Limb (tissue), 2 donors: ENCODE measurements around the gene KIAA1217.

ENCODE experiments used
- DNase-seq, 2 donors: peaks; one replicate each; pipeline ENCODE4 v3.0.0-alpha.2; 2016; ENCODE audit errors: extremely low spot score in 2 of 2

KIAA1217 gene

GRCh38 chr10:24207781-24208611 is 942 bp upstream of the KIAA1217 start:
- peak in 1 of 2 donors; percentile 37 for DNase-seq

DNA sequence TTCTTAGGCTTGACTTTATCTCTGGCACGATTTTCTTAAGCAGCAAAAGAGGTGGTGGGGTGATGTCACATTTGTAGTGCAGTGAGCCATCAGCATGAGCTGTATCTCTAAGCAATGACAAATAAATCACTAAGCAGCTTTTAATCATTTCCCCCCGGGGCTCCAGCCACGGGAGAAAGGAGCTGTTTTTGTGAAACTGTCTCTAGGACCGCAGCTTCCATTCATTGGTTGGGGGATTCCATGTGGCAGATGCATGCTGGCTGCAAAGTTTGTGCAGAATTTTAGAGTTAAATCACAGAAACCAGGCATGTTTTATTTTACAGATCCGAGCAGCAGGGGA is 464 bp downstream of the KIAA1217 start:
- DNase-seq = peak in 1 of 2 donors; percentile 57

DNA sequence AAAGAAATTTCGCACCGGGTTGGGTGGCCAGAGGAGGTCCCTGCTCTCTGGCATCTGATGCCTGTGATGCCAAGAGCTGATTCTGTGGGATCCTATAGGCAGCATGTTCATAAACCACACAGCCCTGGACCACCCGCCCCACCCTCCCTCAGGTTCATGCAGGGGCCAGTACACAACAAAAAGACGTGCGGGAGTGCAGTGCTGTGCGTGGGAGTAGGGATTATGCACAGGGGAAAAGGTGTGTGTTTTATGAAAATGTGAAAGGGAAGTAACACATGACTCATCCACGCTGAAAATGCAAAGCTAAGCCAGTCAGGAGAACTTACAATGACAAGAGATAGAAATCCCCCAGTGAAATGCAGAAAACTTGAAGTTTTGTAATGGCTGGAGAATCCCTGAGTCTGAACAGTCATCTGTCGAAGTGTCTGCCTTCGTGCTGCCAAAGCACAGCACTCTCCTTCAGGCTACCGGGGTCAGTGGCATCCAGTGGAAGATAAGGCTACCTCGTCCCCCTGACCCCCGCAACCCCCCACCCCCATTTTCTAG is 1.1 kb downstream of the KIAA1217 start:
- DNase-seq = peak in 1 of 2 donors; percentile 55

DNA sequence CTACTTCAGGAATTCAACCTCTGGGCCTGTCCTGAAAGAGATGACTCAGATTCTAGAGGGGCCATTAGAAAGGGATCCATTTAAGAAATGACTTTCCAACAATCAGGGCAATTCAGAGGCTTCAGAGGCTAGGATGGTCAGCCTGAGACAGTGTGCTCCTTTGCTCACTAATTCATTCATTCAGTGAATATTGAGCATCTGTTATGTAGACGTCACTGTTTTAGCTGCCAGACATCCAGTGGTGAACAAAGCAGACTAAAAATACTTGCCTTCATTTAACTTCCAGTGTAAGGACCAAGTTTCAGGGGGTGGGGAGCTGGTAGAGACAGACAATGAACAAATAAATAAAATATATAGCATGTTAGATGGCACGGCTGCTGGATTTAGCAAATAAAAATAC is 1.6 kb downstream of the KIAA1217 start:
- no peak for DNase-seq

- no peak for DNase-seq
Observed at GRCh38 chr10:24213266-24213665, 4.3 kb downstream of the KIAA1217 start.

GRCh38 chr10:24213881-24214280 is 4.9 kb downstream of the KIAA1217 start:
- no peak for DNase-seq

GRCh38 chr10:24214762-24215161 is 5.8 kb downstream of the KIAA1217 start:
- DNase-seq = no peak

- no peak for DNase-seq
Observed at GRCh38 chr10:24215196-24215595, 6.3 kb downstream of the KIAA1217 start.

- DNase-seq = no peak
Observed at GRCh38 chr10:24215603-24216002, 6.7 kb downstream of the KIAA1217 start.

GRCh38 chr10:24219963-24220362 is 11.0 kb downstream of the KIAA1217 start:
- DNase-seq = no peak

- no peak for DNase-seq
Observed at GRCh38 chr10:24223341-24223740, 14.4 kb downstream of the KIAA1217 start.

DNA sequence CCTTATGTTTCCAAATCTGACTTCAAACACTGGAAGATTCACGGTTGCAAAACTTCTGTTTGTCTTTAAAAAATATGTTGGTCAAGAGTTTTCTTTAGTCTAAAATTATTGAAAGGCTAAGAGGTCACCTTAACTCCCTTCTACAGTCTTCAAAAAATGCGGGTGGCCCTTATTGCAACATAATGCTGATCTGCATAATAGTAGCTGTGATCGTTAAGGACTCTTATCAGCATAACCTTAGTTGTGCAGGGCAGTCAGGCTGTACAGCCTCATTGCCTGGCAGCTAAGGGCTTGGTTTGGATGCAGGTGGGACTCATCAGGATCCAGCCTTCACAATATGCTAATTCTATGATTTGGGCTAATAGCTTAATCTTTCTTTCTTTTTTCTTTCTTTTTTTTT is 15.0 kb downstream of the KIAA1217 start:
- DNase-seq = no peak

DNA sequence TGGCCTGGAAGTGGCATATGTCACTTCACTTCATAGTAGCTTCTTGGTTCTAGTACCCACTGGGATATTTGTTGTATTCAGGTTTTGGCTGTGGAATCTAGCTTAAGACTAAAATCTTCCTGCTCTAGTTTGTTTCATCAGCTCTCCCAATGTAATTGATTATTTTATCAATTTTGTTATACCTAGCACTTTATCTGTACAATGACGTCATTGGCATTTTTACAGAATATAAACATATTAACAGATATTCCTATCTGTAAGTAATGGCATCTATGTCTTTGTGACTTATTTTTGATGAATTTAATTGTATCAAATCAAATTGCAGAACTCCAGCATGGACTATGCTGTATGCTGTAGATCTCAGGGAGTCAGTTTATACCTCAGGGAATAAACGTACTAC is 19.7 kb downstream of the KIAA1217 start:
- no peak for DNase-seq

GRCh38 chr10:24229909-24230308 is 21.0 kb downstream of the KIAA1217 start:
- DNase-seq = no peak

DNA sequence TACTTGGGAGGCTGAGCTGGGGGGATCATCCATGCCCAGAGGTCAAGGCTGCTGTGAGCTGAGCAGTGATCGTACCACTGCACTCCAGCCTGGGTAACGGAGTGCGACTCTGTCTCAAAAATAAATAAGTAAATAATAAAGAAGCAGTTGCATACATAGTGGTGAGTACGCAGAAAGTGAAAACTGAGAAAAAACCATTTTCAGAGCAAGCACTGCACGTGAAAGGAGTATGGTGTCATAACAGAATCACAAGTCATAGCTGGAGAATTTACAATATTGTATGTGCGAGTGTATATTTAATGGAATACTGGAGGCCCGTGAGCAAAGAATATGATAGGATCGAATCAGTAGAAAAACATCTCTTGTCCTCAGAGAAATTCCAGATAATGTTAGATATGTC is 22.3 kb downstream of the KIAA1217 start:
- no peak for DNase-seq

GRCh38 chr10:24234784-24235183 is 25.8 kb downstream of the KIAA1217 start:
- DNase-seq = no peak

- DNase-seq = no peak
Observed at GRCh38 chr10:24235471-24235870, 26.5 kb downstream of the KIAA1217 start.

GRCh38 chr10:24237801-24238395 is 29.0 kb downstream of the KIAA1217 start:
- DNase-seq = no peak

GRCh38 chr10:24238519-24239247 is 29.7 kb downstream of the KIAA1217 start:
- no peak for DNase-seq

GRCh38 chr10:24239289-24240040 is 30.5 kb downstream of the KIAA1217 start:
- DNase-seq = no peak

GRCh38 chr10:24240041-24240751 is 31.3 kb downstream of the KIAA1217 start:
- DNase-seq = no peak
